Subcutaneous adipose tissue (tissue), 4 donors: ENCODE results near the gene SH2D2A. TPM values are rescaled to one million over a fixed set of nuclear protein-coding genes. Genes with fewer than 3 reads are reported as not detected.

Source experiments
- total RNA-seq, 4 donors: library from RNA; depleted of rRNA; stranded (reverse); fragments of >200 nt; gene quantifications; one replicate each; pipeline ENCODE4 v1.1.0, GENCODE V29; 2016
- TF ChIP-seq, protein P1 (sequence below): fragments of 450-650 bp; IDR thresholded peaks from one replicate; pipeline ENCODE4 v1.5.1; 2016; ENCODE audit warnings: low read depth, mild to moderate bottlenecking, control low read depth, antibody characterized with exemption, moderate library complexity

SH2D2A gene
- total RNA-seq, 4 donors from 2014 or later, result 0.34 to 1.1 (median 0.71) TPM

DNA sequence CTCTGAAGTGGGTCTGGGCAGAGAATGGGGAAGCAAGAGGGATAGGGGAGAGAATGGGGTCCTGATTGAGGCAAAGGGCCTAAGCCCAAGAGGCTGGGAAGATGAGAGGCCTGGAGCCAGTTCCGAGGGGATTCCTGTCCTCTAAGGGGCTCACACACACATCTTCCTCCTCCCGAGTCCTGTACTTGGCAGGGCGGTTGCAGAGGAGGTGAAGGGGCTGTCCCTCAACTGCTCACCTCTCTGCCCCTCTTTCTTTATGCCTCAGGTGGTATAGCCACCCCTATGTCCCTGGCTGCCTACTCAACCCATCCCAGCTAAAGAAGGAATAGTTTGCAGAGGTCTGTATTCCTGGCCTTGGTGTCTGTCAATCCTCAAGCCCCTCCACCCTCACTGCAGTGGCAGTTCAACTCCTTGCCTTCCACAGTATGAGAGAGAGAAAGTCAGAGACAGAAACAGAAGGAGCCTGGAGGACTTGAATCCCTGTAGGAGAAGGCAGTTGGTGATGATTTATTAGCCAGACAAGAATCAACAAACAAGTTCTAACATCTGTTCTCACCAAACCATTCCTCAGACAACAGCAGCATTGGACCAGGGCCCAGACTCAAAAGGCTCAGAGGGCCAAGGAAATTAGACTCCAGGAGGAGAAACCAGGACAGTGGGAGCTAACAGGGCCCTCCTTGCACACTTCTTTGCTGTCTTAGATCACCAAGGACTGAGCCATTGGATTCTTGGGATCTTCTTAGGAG, 10.7 kb downstream of the SH2D2A start:
- TF ChIP-seq, protein P1, sequence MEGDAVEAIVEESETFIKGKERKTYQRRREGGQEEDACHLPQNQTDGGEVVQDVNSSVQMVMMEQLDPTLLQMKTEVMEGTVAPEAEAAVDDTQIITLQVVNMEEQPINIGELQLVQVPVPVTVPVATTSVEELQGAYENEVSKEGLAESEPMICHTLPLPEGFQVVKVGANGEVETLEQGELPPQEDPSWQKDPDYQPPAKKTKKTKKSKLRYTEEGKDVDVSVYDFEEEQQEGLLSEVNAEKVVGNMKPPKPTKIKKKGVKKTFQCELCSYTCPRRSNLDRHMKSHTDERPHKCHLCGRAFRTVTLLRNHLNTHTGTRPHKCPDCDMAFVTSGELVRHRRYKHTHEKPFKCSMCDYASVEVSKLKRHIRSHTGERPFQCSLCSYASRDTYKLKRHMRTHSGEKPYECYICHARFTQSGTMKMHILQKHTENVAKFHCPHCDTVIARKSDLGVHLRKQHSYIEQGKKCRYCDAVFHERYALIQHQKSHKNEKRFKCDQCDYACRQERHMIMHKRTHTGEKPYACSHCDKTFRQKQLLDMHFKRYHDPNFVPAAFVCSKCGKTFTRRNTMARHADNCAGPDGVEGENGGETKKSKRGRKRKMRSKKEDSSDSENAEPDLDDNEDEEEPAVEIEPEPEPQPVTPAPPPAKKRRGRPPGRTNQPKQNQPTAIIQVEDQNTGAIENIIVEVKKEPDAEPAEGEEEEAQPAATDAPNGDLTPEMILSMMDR, result no peak

DNA sequence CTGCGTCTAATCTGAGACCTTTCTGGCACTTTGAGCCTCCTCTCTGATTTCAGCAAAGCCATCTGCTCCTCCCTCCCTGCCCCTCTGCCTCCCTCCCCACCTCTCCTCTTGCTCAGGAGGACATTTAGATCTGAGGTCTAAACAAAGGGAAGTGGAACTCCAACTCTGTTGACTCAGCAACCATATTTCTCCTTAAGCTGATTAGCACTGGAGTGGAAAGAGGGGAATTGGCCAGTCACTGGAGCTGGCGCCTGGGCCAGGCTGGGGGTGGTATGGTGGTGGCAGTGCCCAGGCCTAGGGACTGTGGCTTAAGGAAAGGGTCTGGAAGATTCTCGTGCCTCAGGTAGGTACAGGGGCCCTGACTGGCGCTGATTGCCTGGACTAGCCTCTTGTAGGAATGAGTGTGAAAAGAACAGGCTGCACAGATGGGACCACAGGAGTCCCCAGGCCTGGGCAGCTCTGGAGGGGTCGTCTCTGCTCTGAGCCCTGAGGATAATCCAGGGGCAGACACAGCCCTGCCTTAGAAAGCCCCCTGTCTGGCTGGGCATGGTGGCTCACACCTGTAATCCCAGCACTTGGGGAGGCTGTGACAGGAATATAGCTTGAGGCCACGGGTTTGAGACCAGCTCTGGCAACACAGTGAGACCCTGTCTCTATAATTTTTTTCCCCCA, 11.9 kb downstream of the SH2D2A start:
- TF ChIP-seq, protein P1, result no peak

DNA sequence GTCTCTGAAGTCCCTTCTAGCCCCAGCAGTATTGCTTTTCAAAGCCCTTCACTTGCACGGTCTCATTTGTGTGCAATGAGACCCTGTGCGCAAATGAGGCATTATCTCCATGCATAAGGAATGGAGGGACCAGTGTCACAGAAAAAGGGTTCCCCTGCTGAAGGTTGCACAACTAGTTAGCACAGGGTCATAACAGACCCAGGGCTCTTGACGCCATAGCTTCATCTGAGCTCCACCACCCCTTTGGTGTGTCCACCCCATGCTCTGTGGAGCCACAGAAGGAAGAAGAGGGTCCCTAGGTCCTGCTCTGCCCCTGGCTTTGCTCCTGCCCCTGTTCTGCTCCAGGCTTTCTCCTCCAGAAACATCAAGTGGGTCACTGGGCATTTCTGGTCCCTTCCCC, 12.6 kb downstream of the SH2D2A start:
- TF ChIP-seq, protein P1, result no peak

DNA sequence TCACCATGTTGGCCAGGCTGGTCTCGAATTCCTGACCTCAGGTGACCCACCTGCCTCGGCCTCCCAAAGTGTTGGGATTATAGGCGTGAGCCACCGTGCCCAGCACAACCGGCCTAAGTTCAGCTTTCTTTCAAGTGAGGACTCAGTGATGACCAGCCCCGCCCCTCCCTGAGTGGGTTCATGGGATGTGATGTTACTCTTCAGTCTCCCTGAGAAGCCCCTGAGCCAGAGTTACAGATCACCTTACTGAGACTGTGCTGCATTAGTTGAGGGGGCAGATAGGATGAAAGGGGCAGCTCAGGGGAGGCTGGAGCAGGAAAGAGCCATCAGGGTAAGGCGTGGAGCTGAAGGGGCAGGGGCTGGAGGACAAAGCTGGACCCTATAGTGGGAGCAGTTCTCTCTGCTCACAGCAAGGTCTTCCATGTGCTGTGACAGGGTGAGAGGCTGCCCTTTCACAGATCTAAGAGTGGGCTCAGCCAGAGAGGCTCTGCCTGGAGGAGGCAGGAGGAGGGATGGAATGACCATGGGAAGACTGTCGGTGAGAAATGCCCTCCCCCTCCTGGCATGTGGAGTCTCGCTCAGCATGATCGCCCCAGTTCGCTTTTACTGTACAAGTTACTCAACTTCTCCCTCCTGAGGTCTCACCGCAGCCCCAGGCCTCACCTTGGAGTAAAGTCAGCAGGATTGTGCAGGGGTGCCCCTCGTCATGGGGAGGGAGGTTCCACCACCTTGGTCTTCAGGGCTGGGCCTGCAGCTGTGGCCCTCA, 13.4 kb downstream of the SH2D2A start:
- TF ChIP-seq, protein P1, result no peak

GRCh38 chr1:156802421-156802935, 14.2 kb downstream of the SH2D2A start:
- TF ChIP-seq, protein P1, result no peak

DNA sequence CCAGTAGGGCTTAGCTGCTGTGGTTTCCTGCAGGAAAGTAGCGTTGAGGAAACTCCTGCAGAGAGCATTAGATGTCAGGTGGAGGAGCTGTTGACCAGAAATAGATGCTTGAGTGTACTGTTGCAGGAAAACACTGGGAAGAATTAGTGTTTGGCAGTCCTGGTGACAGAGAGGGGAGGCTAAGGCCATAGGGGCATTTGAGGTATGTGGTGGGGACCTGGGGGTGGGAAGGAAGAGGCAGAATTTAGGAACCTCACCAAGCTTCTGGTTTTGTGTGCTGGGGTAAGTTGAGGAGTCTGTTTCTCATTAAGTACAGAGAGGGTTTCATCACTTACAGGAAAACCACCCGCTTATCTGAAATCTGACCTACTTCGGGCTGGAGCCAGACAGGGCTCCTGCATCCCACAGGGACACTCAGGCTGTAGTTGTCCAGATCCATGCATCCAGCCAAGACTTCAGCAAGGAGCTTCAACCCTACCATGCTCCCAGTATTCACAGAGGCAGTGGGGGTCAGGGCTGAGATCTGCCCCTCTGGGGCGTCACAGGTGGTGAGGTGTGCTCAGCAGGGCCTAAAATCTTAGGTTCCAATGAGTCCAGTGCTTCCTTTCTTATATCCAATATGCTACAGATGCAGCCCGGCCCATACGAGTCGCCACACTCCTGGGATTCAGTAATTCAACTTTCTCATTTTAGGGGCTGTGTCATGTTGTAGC, 15.1 kb downstream of the SH2D2A start:
- TF ChIP-seq, protein P1, result no peak
